Loucy (cell line): ENCODE measurements around the gene DOCK10.

Experiments
- H2AFZ ChIP-seq: fragments of 200-600 bp; sonication (generic); 2 replicates; pipeline ENCODE4 v1.6.0; 2016; ENCODE audit warnings: antibody characterized with exemption, mild to moderate bottlenecking, low read length, moderate library complexity
- H3F3A ChIP-seq: fragments of 200-600 bp; 2 replicates; pipeline ENCODE4 v1.6.0; 2016; ENCODE audit warnings: antibody characterized with exemption, low read depth, mild to moderate bottlenecking
- H3K27me3 ChIP-seq: fragments of 200-600 bp; sonication (generic); 2 replicates; pipeline ENCODE4 v1.6.1; 2014; ENCODE audit warnings: low read length, mild to moderate bottlenecking; ENCODE audit not compliant: insufficient read depth, poor library complexity, severe bottlenecking
- H3K36me3 ChIP-seq: fragments of 200-600 bp; sonication (generic); 2 replicates; pipeline ENCODE4 v1.6.1; 2016; ENCODE audit warnings: low read length; ENCODE audit not compliant: insufficient read depth
- H3K4me1 ChIP-seq: fragments of 200-600 bp; sonication (generic); 2 replicates; pipeline ENCODE4 v1.5.1; 2014; ENCODE audit warnings: low read length, mild to moderate bottlenecking; ENCODE audit not compliant: insufficient read depth, poor library complexity, severe bottlenecking
- H3K4me2 ChIP-seq: fragments of 200-600 bp; sonication (generic); 2 replicates; pipeline ENCODE4 v1.6.0; 2014; ENCODE audit warnings: antibody characterized with exemption, low read length, low read depth, mild to moderate bottlenecking; ENCODE audit not compliant: poor library complexity, severe bottlenecking
- H3K4me3 ChIP-seq: fragments of 200-600 bp; sonication (generic); 2 replicates; pipeline ENCODE4 v1.5.1; 2014; ENCODE audit warnings: low read length, mild to moderate bottlenecking, mixed read lengths; ENCODE audit not compliant: poor library complexity, severe bottlenecking
- H3K79me2 ChIP-seq: fragments of 200-600 bp; sonication (generic); 2 replicates; pipeline ENCODE4 v1.6.1; 2014; ENCODE audit warnings: low read length; ENCODE audit not compliant: insufficient read depth
- H3K9ac ChIP-seq: fragments of 200-600 bp; sonication (generic); 2 replicates; pipeline ENCODE4 v1.6.0; 2014; ENCODE audit warnings: mild to moderate bottlenecking, low read depth, low read length, moderate library complexity; ENCODE audit not compliant: poor library complexity, severe bottlenecking
- H3K9me2 ChIP-seq: fragments of 200-600 bp; sonication (generic); replicated peaks from 2 replicates; pipeline ENCODE4 v1.6.1; 2016; ENCODE audit warnings: low read depth, low read length, mixed read lengths
- H3K9me3 ChIP-seq: fragments of 200-600 bp; sonication (generic); 2 replicates; pipeline ENCODE4 v1.6.1; 2014; ENCODE audit warnings: mild to moderate bottlenecking, antibody characterized with exemption, low read length, low read depth; ENCODE audit not compliant: insufficient read depth
- H4K20me1 ChIP-seq: fragments of 200-600 bp; sonication (generic); 2 replicates; pipeline ENCODE4 v1.6.0; 2014; ENCODE audit warnings: antibody characterized with exemption, low read length, mild to moderate bottlenecking; ENCODE audit not compliant: insufficient read depth, poor library complexity, severe bottlenecking
- CTCF ChIP-seq: fragments of 200-600 bp; sonication (generic); conservative IDR thresholded peaks from 2 replicates; pipeline ENCODE4 v1.5.1; 2014; ENCODE audit warnings: mild to moderate bottlenecking, antibody characterized with exemption, low read length
- EZH2phosphoT487 ChIP-seq: fragments of 200-600 bp; IDR thresholded peaks from 2 replicates; pipeline ENCODE4 v1.6.1; 2018; ENCODE audit warnings: antibody characterized with exemption, mild to moderate bottlenecking, moderate library complexity, borderline replicate concordance

The DOCK10 gene

GRCh38 chr2:224757934-224758548, 284.2 kb downstream of the DOCK10 start:
- no peak overlapping the region for H2AFZ ChIP-seq
- no peaks in the 10 kb centered on the region for H3K79me2 ChIP-seq
- no peaks in the 10 kb centered on the region for H4K20me1 ChIP-seq
- H3K4me1 ChIP-seq: no peaks in the 10 kb centered on the region
- no peak overlapping the region for H3K4me3 ChIP-seq
- H3K9me3 ChIP-seq: peaks cover 3% of the 10 kb centered on the region; the same call in 1 of the 2 replicates
- H3K36me3 ChIP-seq: no peaks in the 10 kb centered on the region
- H3K9me2 ChIP-seq: no peaks in the 10 kb centered on the region
- no peak overlapping the region for H3K9ac ChIP-seq
- no peak overlapping the region for H3K4me2 ChIP-seq
- TF ChIP-seq CTCF: no peak
- no peak for TF ChIP-seq EZH2phosphoT487
- H3F3A ChIP-seq: no peaks in the 10 kb centered on the region
- H3K27me3 ChIP-seq: no peaks in the 10 kb centered on the region

- TF ChIP-seq EZH2phosphoT487: no peak
- no peak for TF ChIP-seq CTCF
- H3F3A ChIP-seq: no peaks in the 10 kb centered on the region
- H3K9ac ChIP-seq: no peak overlapping the region
- no peaks in the 10 kb centered on the region for H3K9me2 ChIP-seq
- H3K27me3 ChIP-seq: no peaks in the 10 kb centered on the region
- H3K9me3 ChIP-seq: peaks cover 3% of the 10 kb centered on the region; the same call in 1 of the 2 replicates
- no peaks in the 10 kb centered on the region for H3K4me1 ChIP-seq
- no peaks in the 10 kb centered on the region for H3K79me2 ChIP-seq
- no peak overlapping the region for H2AFZ ChIP-seq
- no peaks in the 10 kb centered on the region for H3K36me3 ChIP-seq
- H3K4me2 ChIP-seq: no peak overlapping the region
- no peaks in the 10 kb centered on the region for H4K20me1 ChIP-seq
- no peak overlapping the region for H3K4me3 ChIP-seq
Observed at GRCh38 chr2:224753743-224754540, 288.3 kb downstream of the DOCK10 start.

- no peaks in the 10 kb centered on the region for H3K9me3 ChIP-seq
- no peaks in the 10 kb centered on the region for H3K27me3 ChIP-seq
- no peaks in the 10 kb centered on the region for H3K36me3 ChIP-seq
- H3F3A ChIP-seq: no peaks in the 10 kb centered on the region
- H3K4me2 ChIP-seq: no peak overlapping the region
- H4K20me1 ChIP-seq: no peaks in the 10 kb centered on the region
- no peaks in the 10 kb centered on the region for H3K79me2 ChIP-seq
- no peak overlapping the region for H2AFZ ChIP-seq
- no peak for TF ChIP-seq CTCF
- no peak for TF ChIP-seq EZH2phosphoT487
- no peak overlapping the region for H3K9ac ChIP-seq
- no peaks in the 10 kb centered on the region for H3K9me2 ChIP-seq
- no peak overlapping the region for H3K4me3 ChIP-seq
- no peaks in the 10 kb centered on the region for H3K4me1 ChIP-seq
Observed at GRCh38 chr2:224751996-224752698, 290.1 kb downstream of the DOCK10 start.
